HG03196 (cell line): ENCODE results near the gene RAB44.

Source experiments
- ATAC-seq: cut with Tn5 transposase; IDR thresholded peaks from one replicate; pipeline ENCODE4 v1.9.1; 2021; ENCODE audit not compliant: unreplicated experiment

The RAB44 gene

GRCh38 chr6:36685926-36686667 is 11.5 kb upstream of the RAB44 start:
- ATAC-seq = no peak

- no peak for ATAC-seq
Observed at GRCh38 chr6:36686668-36687513, 10.7 kb upstream of the RAB44 start.

GRCh38 chr6:36688063-36688738 is 9.4 kb upstream of the RAB44 start:
- no peak for ATAC-seq

- no peak for ATAC-seq
Observed at GRCh38 chr6:36688739-36689075, 8.9 kb upstream of the RAB44 start.

GRCh38 chr6:36691011-36691410 is 6.6 kb upstream of the RAB44 start:
- ATAC-seq = no peak

GRCh38 chr6:36691612-36692011 is 6.0 kb upstream of the RAB44 start:
- ATAC-seq = no peak

GRCh38 chr6:36692220-36692619 is 5.4 kb upstream of the RAB44 start:
- ATAC-seq = no peak

- no peak for ATAC-seq
Observed at GRCh38 chr6:36692861-36693702, 4.5 kb upstream of the RAB44 start.

GRCh38 chr6:36694616-36695015 is 3.0 kb upstream of the RAB44 start:
- no peak for ATAC-seq

GRCh38 chr6:36695414-36695813 is 2.2 kb upstream of the RAB44 start:
- no peak for ATAC-seq

GRCh38 chr6:36698196-36698595 is 570 bp downstream of the RAB44 start:
- ATAC-seq = no peak

- no peak for ATAC-seq
Observed at GRCh38 chr6:36698871-36699271, 1.2 kb downstream of the RAB44 start.

GRCh38 chr6:36699348-36699747 is 1.7 kb downstream of the RAB44 start:
- no peak for ATAC-seq

- no peak for ATAC-seq
Observed at GRCh38 chr6:36700071-36700812, 2.6 kb downstream of the RAB44 start.

- no peak for ATAC-seq
Observed at GRCh38 chr6:36700831-36701230, 3.2 kb downstream of the RAB44 start.

- ATAC-seq = no peak
Observed at GRCh38 chr6:36701401-36701991, 3.9 kb downstream of the RAB44 start.

- no peak for ATAC-seq
Observed at GRCh38 chr6:36702656-36703055, 5.0 kb downstream of the RAB44 start.

GRCh38 chr6:36703081-36703606 is 5.5 kb downstream of the RAB44 start:
- no peak for ATAC-seq

- no peak for ATAC-seq
Observed at GRCh38 chr6:36703982-36704381, 6.4 kb downstream of the RAB44 start.
